ENCODE measurements around the gene ITGA11. TPM values are rescaled to one million over a fixed set of nuclear protein-coding genes. Genes with fewer than 3 reads are reported as not detected.

ITGA11 gene
- total RNA-seq, 1 experiment from 2014 or later = 0.12 TPM

GRCh38 chr15:68364028-68364659 lies 67.8 kb downstream of the ITGA11 start:
- DNase-seq (ENCODE audit: extremely low read depth, low read depth) = no peak

GRCh38 chr15:68363353-68363752 lies 68.6 kb downstream of the ITGA11 start:
- no peak for DNase-seq (ENCODE audit: extremely low read depth, low read depth)

GRCh38 chr15:68362537-68363126 lies 69.3 kb downstream of the ITGA11 start:
- no peak for DNase-seq (ENCODE audit: extremely low read depth, low read depth)

GRCh38 chr15:68360721-68361120 lies 71.2 kb downstream of the ITGA11 start:
- no peak for DNase-seq (ENCODE audit: extremely low read depth, low read depth)

GRCh38 chr15:68356778-68357177 lies 75.2 kb downstream of the ITGA11 start:
- DNase-seq (ENCODE audit: extremely low read depth, low read depth) = no peak

GRCh38 chr15:68354923-68355322 lies 77.0 kb downstream of the ITGA11 start:
- no peak for DNase-seq (ENCODE audit: extremely low read depth, low read depth)

GRCh38 chr15:68354268-68354667 lies 77.7 kb downstream of the ITGA11 start:
- no peak for DNase-seq (ENCODE audit: extremely low read depth, low read depth)

GRCh38 chr15:68353421-68354135 lies 78.4 kb downstream of the ITGA11 start:
- DNase-seq (ENCODE audit: extremely low read depth, low read depth) = no peak

GRCh38 chr15:68352401-68353062 lies 79.4 kb downstream of the ITGA11 start:
- DNase-seq (ENCODE audit: extremely low read depth, low read depth) = peak; percentile 78

- DNase-seq (ENCODE audit: extremely low read depth, low read depth) = no peak
Observed at GRCh38 chr15:68349151-68349550, 82.8 kb downstream of the ITGA11 start.

- no peak for DNase-seq (ENCODE audit: extremely low read depth, low read depth)
Observed at GRCh38 chr15:68348606-68349005, 83.4 kb downstream of the ITGA11 start.

- no peak for DNase-seq (ENCODE audit: extremely low read depth, low read depth)
Observed at GRCh38 chr15:68348081-68348480, 83.9 kb downstream of the ITGA11 start.

- DNase-seq (ENCODE audit: extremely low read depth, low read depth) = no peak
Observed at GRCh38 chr15:68347392-68347791, 84.6 kb downstream of the ITGA11 start.

GRCh38 chr15:68346979-68347378 lies 85.0 kb downstream of the ITGA11 start:
- DNase-seq (ENCODE audit: extremely low read depth, low read depth) = no peak

GRCh38 chr15:68345481-68345880 lies 86.5 kb downstream of the ITGA11 start:
- DNase-seq (ENCODE audit: extremely low read depth, low read depth) = no peak

- no peak for DNase-seq (ENCODE audit: extremely low read depth, low read depth)
Observed at GRCh38 chr15:68344600-68344999, 87.4 kb downstream of the ITGA11 start.

GRCh38 chr15:68343579-68344225 lies 88.3 kb downstream of the ITGA11 start:
- no peak for DNase-seq (ENCODE audit: extremely low read depth, low read depth)

- no peak for DNase-seq (ENCODE audit: extremely low read depth, low read depth)
Observed at GRCh38 chr15:68341760-68342725, 89.9 kb downstream of the ITGA11 start.

- DNase-seq (ENCODE audit: extremely low read depth, low read depth) = no peak
Observed at GRCh38 chr15:68340726-68341671, 91.0 kb downstream of the ITGA11 start.
